ENCODE measurements around the gene LRRC2.
A peak's percentile ranks its signal among the peaks of the same experiment; 100 is the strongest.
"Not testable (repeated sequence)": the region's sequence is repeated elsewhere in the genome, so short reads cannot be mapped to it uniquely, and the experiment has no call there.

LRRC2 gene

DNA sequence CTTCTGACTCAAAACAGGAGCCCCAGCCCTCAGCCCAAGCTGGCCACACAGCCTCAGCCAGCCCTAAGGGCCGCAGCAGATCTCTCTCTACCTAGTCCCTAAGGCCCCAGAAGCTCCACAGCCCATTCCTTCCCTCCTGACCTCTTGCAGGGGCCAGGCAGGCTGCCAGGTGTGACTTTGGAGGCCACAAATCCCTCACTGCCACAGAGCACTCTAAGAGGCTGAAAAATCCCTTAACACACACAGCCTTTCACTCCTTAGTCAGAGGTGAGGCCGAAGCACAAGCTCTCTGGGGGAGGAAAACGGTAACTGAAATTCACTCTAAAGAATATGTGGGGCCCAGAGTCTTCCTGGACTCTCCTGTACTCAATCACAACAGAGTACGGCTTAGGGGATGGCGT, 23.3 kb downstream of the LRRC2 start:
- no peaks in the 10 kb centered on the region for H3K36me3 ChIP-seq (ENCODE audit: insufficient read depth, low read length)
- no peaks in the 10 kb centered on the region for H3K9me3 ChIP-seq (ENCODE audit: low read depth, low read length)
- no peak for DNase-seq (ENCODE audit: low read depth, low spot score)
- H3K4me3 ChIP-seq = no peak overlapping the region
- no peak overlapping the region for H3K9ac ChIP-seq (ENCODE audit: insufficient read length)
- no peak for TF ChIP-seq EZH2 (IDR thresholded peaks at IDR 0.05)
- no peak for TF ChIP-seq POLR2AphosphoS5 (IDR thresholded peaks at IDR 0.05; ENCODE audit: borderline replicate concordance, low read depth, low read length)
- no peak for TF ChIP-seq FOXP2 (optimal IDR thresholded peaks at IDR 0.05; ENCODE audit: control extremely low read depth, extremely low read length, insufficient read depth)
- no peak overlapping the region for H3K27ac ChIP-seq

DNA sequence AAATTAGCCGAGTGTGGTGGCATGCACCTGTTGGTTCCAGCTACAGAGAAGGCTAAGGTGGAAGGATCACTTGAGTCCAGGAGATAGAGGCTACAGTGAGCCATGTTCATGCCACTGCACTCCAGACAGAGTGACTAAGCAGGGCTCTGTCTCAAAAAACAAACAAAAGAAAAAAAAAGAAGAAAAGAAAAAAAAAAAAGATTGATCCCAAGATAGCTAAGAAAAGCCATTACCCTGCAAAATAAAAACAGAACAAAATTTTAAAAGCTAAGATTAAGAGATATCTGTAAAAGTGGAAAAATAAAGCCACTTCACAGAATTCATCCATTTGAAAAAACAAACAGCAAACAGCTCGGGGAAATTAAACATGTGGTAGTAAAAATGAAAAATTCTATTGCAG, 23.8 kb downstream of the LRRC2 start:
- DNase-seq (ENCODE audit: low read depth, low spot score) = no peak
- no peak overlapping the region for H3K27ac ChIP-seq
- no peaks in the 10 kb centered on the region for H3K9me3 ChIP-seq (ENCODE audit: low read depth, low read length)
- no peak for TF ChIP-seq EZH2 (IDR thresholded peaks at IDR 0.05)
- no peak for TF ChIP-seq POLR2AphosphoS5 (IDR thresholded peaks at IDR 0.05; ENCODE audit: borderline replicate concordance, low read depth, low read length)
- no peak for TF ChIP-seq FOXP2 (optimal IDR thresholded peaks at IDR 0.05; ENCODE audit: control extremely low read depth, extremely low read length, insufficient read depth)
- H3K36me3 ChIP-seq (ENCODE audit: insufficient read depth, low read length) = no peaks in the 10 kb centered on the region
- H3K9ac ChIP-seq (ENCODE audit: insufficient read length) = no peak overlapping the region
- no peak overlapping the region for H3K4me3 ChIP-seq

DNA sequence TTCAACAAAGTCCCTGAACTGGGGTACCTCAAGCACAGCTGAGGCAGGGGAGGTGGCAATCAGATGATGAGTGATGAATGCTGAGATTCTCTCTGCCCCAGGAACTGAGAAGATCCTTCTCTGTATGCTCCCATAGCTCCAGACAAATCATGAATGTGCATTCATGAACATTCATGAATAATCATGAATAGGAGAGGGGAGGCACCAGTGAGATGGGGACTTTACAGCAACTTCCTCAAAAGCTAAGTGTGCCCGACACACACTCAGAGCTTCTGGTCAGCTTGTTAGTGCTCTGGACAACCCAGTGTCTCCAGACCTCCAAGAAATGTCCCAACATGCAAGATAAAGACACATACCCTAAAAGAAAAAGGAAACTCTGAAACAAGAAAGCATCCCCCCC, 24.3 kb downstream of the LRRC2 start:
- Histone ChIP-seq H3K27ac (no peak overlapping the region), H3K9me3 (ENCODE audit: low read depth, low read length) (no peaks in the 10 kb centered on the region), H3K9ac (ENCODE audit: insufficient read length) (no peak overlapping the region), H3K4me3 (no peak overlapping the region), H3K36me3 (ENCODE audit: insufficient read depth, low read length) (no peaks in the 10 kb centered on the region)
- TF ChIP-seq FOXP2 (optimal IDR thresholded peaks at IDR 0.05; ENCODE audit: control extremely low read depth, extremely low read length, insufficient read depth) (no peak), EZH2 (IDR thresholded peaks at IDR 0.05) (no peak)
- no peak for DNase-seq (ENCODE audit: low read depth, low spot score)

DNA sequence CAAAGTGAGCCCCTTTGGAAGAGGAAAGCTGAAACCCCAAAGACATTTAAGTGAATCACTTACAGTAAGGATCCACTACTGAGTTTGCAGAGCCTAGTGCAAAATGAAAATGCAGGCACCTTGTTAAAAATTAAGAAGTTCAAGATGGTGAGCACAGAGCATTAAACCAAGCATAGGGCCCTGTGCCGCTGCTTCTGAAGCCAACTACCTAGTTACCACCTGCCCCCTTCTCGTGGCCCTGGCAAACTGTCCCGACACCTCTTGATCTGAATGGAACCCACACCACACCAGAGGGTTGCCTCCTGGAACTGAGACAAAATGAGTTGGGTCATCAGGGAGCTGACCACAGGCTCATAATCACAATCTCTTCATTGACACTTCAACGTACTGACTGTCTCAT, 25.6 kb downstream of the LRRC2 start:
- no peak overlapping the region for H3K27ac ChIP-seq
- TF ChIP-seq POLR2AphosphoS5 (IDR thresholded peaks at IDR 0.05; ENCODE audit: borderline replicate concordance, low read depth, low read length) (no peak), FOXP2 (optimal IDR thresholded peaks at IDR 0.05; ENCODE audit: control extremely low read depth, extremely low read length, insufficient read depth) (no peak), EZH2 (IDR thresholded peaks at IDR 0.05) (no peak)
- no peak for DNase-seq (ENCODE audit: low read depth, low spot score)
- no peak overlapping the region for H3K9ac ChIP-seq (ENCODE audit: insufficient read length)
- H3K9me3 ChIP-seq (ENCODE audit: low read depth, low read length) = no peaks in the 10 kb centered on the region
- no peaks in the 10 kb centered on the region for H3K36me3 ChIP-seq (ENCODE audit: insufficient read depth, low read length)
- no peak overlapping the region for H3K4me3 ChIP-seq

DNA sequence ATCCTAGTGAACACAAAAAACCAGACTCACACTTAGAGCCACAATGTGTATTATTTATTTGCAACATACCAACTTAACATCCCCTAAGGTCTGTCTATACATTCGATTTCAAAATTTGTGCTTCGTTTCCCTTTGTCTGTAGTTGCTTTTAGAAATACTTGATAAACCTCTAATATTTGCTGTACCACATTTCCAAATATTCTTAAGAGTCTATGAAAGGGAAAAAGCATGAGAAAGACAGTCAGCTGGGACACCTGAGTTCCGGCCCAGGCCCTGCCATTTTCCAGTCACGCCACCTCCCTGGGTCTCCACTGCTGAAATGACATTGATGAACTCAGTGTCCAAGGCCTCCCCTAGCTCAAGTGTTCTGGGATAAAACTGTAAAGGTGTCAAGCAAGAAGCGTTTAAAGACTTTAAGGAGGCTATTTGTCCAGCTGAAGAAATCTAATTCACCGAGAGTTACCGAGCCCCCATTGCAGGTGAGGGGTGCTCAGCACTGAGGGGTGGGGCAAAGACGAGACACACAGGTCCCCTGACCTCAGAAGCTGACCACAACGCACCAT, 26.6 kb downstream of the LRRC2 start:
- Histone ChIP-seq H3K27ac (peak overlapping the region; percentile 22; the same call in 1 of the 2 replicates), H3K4me3 (peak overlapping the region; percentile 69), H3K36me3 (ENCODE audit: insufficient read depth, low read length) (no peaks in the 10 kb centered on the region), H3K9me3 (ENCODE audit: low read depth, low read length) (no peaks in the 10 kb centered on the region), H3K9ac (ENCODE audit: insufficient read length) (no peak overlapping the region)
- TF ChIP-seq EZH2 (IDR thresholded peaks at IDR 0.05) = no peak
- no peak for TF ChIP-seq POLR2AphosphoS5 (IDR thresholded peaks at IDR 0.05; ENCODE audit: borderline replicate concordance, low read depth, low read length)
- no peak for TF ChIP-seq FOXP2 (optimal IDR thresholded peaks at IDR 0.05; ENCODE audit: control extremely low read depth, extremely low read length, insufficient read depth)
- no peak for DNase-seq (ENCODE audit: low read depth, low spot score)

DNA sequence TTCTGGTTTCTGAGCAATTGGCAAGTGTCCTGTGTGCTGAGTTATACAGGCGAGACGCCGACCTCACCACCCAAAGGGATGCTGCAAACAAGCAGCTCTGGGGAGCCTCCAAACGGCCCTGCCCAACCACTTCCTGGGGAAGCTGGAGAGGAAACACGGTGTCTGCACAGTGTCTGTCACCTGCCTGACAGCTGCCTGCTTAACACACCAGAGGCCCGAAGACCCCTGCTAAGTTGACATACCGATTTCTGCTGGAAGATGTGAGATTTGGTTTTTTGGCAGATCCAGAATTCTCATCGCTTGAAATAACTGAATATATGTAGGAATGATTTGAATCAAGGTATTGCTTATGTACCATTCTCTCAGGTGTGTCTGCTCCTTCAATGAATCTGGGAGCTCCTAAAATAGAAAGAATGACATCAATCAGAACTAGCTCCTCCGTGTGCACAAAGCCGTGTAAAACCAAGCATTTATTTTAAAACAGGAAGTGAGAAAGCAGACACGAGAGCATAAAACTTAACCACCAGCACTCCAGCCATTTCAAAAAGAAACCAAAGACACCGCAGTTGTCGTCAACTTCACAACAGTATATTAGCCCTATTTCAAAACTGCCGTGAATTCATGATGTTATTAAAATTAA, 27.2 kb downstream of the LRRC2 start:
- Histone ChIP-seq H3K9ac (ENCODE audit: insufficient read length) (no peak overlapping the region), H3K9me3 (ENCODE audit: low read depth, low read length) (no peaks in the 10 kb centered on the region), H3K4me3 (peak overlapping the region; percentile 69), H3K27ac (peak overlapping the region; percentile 22; the same call in 1 of the 2 replicates), H3K36me3 (ENCODE audit: insufficient read depth, low read length) (no peaks in the 10 kb centered on the region)
- no peak for TF ChIP-seq FOXP2 (optimal IDR thresholded peaks at IDR 0.05; ENCODE audit: control extremely low read depth, extremely low read length, insufficient read depth)
- no peak for TF ChIP-seq POLR2AphosphoS5 (IDR thresholded peaks at IDR 0.05; ENCODE audit: borderline replicate concordance, low read depth, low read length)
- no peak for TF ChIP-seq EZH2 (IDR thresholded peaks at IDR 0.05)
- peak; percentile 18 for DNase-seq (ENCODE audit: low read depth, low spot score)

DNA sequence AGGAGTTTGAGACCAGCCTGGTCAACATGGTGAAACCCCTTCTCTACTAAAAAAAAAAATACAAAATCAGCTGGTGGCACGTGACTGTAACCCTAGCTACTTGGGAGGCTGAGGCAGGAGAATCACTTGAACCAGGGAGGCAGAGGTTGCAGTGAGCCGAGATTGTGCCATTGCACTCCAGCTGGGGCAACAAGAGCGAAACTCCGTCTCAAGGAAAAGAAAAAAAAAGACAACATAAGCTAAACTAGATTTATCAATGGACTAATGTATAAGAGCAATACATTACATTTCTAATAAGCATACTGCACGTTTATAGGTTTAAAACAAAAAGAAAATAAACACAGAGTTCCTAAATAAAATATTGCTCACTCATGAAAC, 27.7 kb downstream of the LRRC2 start:
- H3K9me3 ChIP-seq (ENCODE audit: low read depth, low read length); H3K27ac ChIP-seq; H3K9ac ChIP-seq (ENCODE audit: insufficient read length); DNase-seq (ENCODE audit: low read depth, low spot score); H3K36me3 ChIP-seq (ENCODE audit: insufficient read depth, low read length): not testable (repeated sequence)
- H3K4me3 ChIP-seq = peak overlapping the region; percentile 69

DNA sequence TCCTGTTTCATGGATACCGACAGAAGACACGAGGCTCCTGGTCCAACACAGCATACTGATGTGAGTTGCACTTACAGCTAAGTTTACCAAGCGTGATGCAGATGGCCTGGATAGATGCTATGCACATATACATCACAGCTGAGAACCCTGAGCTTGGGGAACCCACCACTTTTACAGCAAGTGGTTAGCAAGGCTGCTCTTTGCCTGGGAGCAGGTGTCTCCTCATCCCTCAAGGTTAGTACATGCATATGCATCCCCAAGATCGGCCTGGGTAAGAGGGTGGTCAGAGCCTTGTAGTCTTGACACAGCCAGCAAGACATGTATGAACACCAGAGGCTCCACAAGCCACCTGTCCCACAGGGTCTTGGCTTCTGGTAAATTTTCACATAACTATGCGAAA, 28.3 kb downstream of the LRRC2 start:
- DNase-seq (ENCODE audit: low read depth, low spot score) = no peak
- H3K36me3 ChIP-seq (ENCODE audit: insufficient read depth, low read length) = no peaks in the 10 kb centered on the region
- no peak for TF ChIP-seq FOXP2 (optimal IDR thresholded peaks at IDR 0.05; ENCODE audit: control extremely low read depth, extremely low read length, insufficient read depth)
- no peak for TF ChIP-seq POLR2AphosphoS5 (IDR thresholded peaks at IDR 0.05; ENCODE audit: borderline replicate concordance, low read depth, low read length)
- TF ChIP-seq EZH2 (IDR thresholded peaks at IDR 0.05) = no peak
- no peak overlapping the region for H3K4me3 ChIP-seq
- no peak overlapping the region for H3K9ac ChIP-seq (ENCODE audit: insufficient read length)
- H3K27ac ChIP-seq = no peak overlapping the region
- no peaks in the 10 kb centered on the region for H3K9me3 ChIP-seq (ENCODE audit: low read depth, low read length)

DNA sequence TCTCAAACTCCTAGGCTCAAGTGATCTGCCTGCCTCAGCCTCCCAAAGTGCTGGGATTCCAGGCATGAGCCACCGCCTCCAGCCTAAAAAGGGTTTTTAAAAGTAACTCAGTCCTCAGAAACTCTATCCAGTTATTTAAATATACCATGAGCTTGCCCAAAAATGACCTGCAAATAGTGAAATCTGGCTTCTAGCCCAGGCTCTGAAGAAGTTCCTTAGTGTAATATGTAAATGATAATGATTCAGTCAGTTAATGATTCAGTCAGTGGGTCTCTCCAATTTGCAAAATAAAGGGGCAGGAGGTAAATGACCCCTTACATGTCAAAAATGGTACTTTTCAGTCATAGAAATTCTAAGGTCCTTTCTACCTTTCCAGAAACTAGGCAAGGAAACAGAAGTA, 28.8 kb downstream of the LRRC2 start:
- H3K4me3 ChIP-seq = no peak overlapping the region
- TF ChIP-seq FOXP2 (optimal IDR thresholded peaks at IDR 0.05; ENCODE audit: control extremely low read depth, extremely low read length, insufficient read depth) (no peak), EZH2 (IDR thresholded peaks at IDR 0.05) (no peak), POLR2AphosphoS5 (IDR thresholded peaks at IDR 0.05; ENCODE audit: borderline replicate concordance, low read depth, low read length) (no peak)
- no peaks in the 10 kb centered on the region for H3K36me3 ChIP-seq (ENCODE audit: insufficient read depth, low read length)
- no peak overlapping the region for H3K27ac ChIP-seq
- DNase-seq (ENCODE audit: low read depth, low spot score) = no peak
- no peaks in the 10 kb centered on the region for H3K9me3 ChIP-seq (ENCODE audit: low read depth, low read length)
- H3K9ac ChIP-seq (ENCODE audit: insufficient read length) = no peak overlapping the region

All from SK-N-MC (cell line).